Cardiac fibroblast (primary cell): Measurements from ENCODE around the gene LMTK2.

Experiments used
- DNase-seq, 2 donors: peaks; one replicate each; pipeline versions ENCODE4 v3.0.0 to v3.0.0-alpha.2; 2010; ENCODE audit warnings: low read depth in 2 of 2
- H3K4me3 ChIP-seq, 2 donors: replicated peaks in 1 of 2; 1 replicate in 1 of 2; 2 replicates in 1 of 2; pipeline ENCODE4 v1.5.1; 2011; ENCODE audit warnings: low read depth in 2 of 2, low read length in 2 of 2, mild to moderate bottlenecking in 2 of 2, moderate library complexity in 1 of 2
- TF ChIP-seq, protein P1 (sequence below): IDR thresholded peaks from one replicate; pipeline ENCODE4 v1.5.1; 2011; ENCODE audit warnings: low read depth, mild to moderate bottlenecking, low read length, inconsistent platforms

Gene LMTK2

DNA sequence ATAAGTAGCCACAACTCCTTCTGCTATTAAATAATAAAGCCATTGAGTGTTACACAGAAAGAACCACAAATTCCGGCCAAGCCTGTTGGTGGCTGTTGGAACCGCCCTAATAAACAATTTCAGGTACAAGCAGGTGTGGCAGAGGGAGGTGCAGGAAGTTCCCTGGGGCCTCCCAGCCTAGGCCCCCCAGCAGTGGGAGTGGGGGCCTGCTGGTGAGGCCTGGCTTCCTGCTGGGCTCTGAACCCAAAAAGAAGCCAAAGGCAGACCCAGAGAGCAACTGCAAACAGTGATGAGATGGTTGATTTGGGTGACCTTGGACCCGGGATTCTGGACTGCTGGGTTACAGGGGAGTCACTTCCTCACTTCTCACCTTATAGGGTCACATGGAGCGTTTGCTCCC, 21.0 kb upstream of the LMTK2 start:
- no peak for DNase-seq
- no peak overlapping the region for H3K4me3 ChIP-seq
- TF ChIP-seq, protein P1, sequence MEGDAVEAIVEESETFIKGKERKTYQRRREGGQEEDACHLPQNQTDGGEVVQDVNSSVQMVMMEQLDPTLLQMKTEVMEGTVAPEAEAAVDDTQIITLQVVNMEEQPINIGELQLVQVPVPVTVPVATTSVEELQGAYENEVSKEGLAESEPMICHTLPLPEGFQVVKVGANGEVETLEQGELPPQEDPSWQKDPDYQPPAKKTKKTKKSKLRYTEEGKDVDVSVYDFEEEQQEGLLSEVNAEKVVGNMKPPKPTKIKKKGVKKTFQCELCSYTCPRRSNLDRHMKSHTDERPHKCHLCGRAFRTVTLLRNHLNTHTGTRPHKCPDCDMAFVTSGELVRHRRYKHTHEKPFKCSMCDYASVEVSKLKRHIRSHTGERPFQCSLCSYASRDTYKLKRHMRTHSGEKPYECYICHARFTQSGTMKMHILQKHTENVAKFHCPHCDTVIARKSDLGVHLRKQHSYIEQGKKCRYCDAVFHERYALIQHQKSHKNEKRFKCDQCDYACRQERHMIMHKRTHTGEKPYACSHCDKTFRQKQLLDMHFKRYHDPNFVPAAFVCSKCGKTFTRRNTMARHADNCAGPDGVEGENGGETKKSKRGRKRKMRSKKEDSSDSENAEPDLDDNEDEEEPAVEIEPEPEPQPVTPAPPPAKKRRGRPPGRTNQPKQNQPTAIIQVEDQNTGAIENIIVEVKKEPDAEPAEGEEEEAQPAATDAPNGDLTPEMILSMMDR = no peak

DNA sequence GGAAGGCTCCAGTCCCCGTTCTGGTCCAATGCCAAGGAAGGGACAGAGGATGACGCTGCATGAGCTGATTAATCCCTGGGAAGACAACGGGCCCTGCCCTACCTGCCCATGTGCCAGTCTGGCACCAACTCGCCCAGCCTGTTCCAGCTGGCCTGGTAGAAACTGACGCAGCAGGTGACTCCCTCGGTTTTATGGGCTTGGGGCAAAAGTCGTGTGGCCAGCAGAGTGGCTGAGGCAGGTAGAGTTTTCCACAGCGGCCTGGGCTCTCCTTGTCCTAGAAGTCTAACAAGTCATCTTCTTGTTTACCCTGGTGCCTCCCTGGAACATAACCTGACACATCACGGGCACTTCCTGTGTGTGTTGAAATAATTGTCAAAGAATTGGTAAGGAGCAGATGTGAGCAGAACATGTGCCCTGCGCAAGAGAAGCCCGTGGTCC, 20.4 kb upstream of the LMTK2 start:
- TF ChIP-seq, protein P1 = no peak
- H3K4me3 ChIP-seq = no peak overlapping the region
- DNase-seq = no peak

DNA sequence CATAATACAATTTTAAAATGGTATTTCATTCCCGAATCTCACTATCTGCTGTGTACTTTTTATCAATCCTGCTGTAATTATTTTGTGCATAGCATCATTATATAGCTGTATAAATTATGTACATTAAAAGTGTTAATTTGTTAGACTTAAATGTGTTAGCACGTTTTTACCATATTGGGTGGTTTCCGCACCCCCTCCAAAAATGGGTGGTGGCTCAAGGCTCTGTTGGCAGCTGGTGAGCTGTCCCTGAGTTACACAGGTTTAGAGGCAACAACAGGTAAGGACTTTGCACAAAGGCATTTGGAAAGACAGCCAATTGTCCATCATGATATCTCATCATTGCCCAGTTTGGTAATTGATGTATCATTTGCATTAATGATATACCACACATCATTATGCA, 18.6 kb upstream of the LMTK2 start:
- H3K4me3 ChIP-seq = no peak overlapping the region
- TF ChIP-seq, protein P1 = no peak
- DNase-seq = no peak

DNA sequence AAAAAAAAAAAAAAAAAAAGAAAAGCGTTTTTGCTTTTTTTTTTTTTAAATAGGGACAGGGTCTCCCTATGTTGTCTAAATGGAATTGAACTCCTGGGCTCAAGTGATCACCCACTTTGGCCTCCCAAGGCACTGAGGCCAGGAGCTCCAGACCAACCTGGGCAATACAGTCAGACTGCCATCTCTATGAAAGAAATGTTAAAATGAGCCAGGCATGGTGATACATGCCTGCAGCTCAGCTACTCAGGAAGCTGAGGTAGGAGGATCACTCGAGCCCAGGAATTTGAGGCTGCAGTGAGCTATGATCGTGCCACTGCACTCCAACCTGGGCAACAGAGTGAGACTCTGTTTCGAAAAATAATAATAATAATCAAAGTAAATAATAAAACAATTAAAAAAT, 16.5 kb upstream of the LMTK2 start:
- no peak overlapping the region for H3K4me3 ChIP-seq
- TF ChIP-seq, protein P1 = no peak
- DNase-seq = no peak

DNA sequence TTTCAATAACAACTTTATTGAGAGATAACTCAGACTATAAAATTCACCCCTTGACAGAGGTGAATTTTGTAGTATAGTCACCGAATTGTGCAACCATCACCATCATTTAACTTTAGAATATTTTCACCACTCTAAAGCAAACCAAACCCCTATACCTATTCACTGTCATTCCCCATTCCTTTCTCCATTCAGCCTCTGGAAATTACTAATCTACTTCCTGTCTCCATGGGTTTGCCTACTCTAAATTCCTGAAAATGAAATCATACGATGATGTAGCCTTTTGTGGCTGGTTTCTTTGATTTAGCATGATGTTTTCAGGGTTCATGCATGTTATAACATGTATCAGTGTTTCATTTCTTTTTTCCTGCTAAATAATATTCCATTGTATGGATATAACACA, 15.6 kb upstream of the LMTK2 start:
- TF ChIP-seq, protein P1 = no peak
- DNase-seq = peak in 1 of 2 donors; percentile 37
- H3K4me3 ChIP-seq = no peak overlapping the region

DNA sequence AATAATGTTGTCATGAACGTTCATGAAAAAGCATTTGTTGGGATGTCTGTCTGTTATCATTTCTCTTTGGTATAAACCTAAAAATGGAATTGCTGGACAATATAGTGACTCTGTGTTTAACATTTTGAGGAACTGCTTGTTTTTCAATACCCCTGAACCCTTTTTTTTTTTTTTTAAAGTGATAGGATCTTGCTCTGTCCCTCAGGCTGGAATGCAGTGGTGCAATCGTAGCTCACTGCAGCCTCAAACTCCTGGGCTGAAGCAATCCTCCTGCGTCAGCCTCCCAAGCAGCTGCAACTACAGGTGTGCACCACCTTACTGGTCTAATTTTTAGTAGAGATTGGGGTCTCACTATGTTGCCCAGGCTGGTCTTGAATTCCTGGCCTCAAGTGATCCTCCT, 15.1 kb upstream of the LMTK2 start:
- no peak for DNase-seq
- TF ChIP-seq, protein P1 = no peak
- H3K4me3 ChIP-seq = no peak overlapping the region

DNA sequence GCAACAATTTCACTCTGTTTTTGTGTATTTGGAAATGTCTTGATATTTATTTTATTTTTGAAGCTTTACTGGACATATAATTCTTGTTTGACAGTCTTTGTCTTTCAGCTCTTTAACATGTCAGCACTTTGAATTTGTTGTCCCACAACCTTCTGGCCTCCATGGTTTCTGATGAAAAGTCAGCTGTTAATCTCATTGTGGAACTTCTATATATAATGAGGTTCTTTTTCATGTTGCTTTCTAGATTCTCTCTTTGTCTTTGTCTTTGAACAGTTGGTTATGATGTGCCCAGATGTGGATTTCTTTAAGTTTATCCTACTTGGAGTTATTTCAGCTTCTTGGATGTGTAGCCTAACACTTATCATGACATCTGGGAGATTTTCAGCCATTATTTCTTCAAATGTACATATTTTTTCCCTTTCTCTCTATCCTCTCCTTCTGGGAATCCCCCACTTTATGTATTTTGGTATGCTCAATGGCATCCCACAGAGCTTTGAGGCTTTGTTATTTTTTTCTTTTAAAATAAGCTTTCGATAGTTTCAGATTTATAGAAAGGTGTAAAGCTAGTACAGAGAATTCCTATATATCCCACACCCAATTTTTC, 9.5 kb upstream of the LMTK2 start:
- no peak overlapping the region for H3K4me3 ChIP-seq
- DNase-seq = no peak
- TF ChIP-seq, protein P1 = no peak
